Smooth muscle cell (in vitro differentiated cells): ENCODE results near the gene JAKMIP1. TPM values are rescaled to one million over a fixed set of nuclear protein-coding genes. Genes with fewer than 3 reads are reported as not detected.

ENCODE experiments used
- DNase-seq: peaks from one replicate; lab custom pipeline; 2025; ENCODE audit not compliant: unreplicated experiment; lab: John Stamatoyannopoulos, UW
- H2AFZ ChIP-seq: fragments of 200-600 bp; sonication (generic); 2 replicates; pipeline ENCODE4 v1.6.0; 2016; ENCODE audit warnings: antibody characterized with exemption, low read depth, mild to moderate bottlenecking
- H3F3A ChIP-seq: fragments of 200-600 bp; sonication (generic); 2 replicates; pipeline ENCODE4 v1.6.0; 2017; ENCODE audit warnings: antibody characterized with exemption, low read depth
- H3K27ac ChIP-seq: fragments of 200-600 bp; sonication (generic); 2 replicates; pipeline ENCODE4 v1.5.1; 2016; ENCODE audit warnings: low read depth, mild to moderate bottlenecking
- H3K27me3 ChIP-seq: fragments of 200-600 bp; sonication (generic); 2 replicates; pipeline ENCODE4 v1.6.1; 2016; ENCODE audit warnings: low read depth, mild to moderate bottlenecking
- H3K36me3 ChIP-seq: fragments of 200-600 bp; sonication (generic); 2 replicates; pipeline ENCODE4 v1.5.1; 2016; ENCODE audit warnings: low read depth
- H3K4me1 ChIP-seq: fragments of 200-600 bp; sonication (generic); 2 replicates; pipeline ENCODE4 v1.5.1; 2016; ENCODE audit warnings: low read depth
- H3K4me2 ChIP-seq: fragments of 200-600 bp; sonication (generic); 2 replicates; pipeline ENCODE4 v1.6.0; 2016; ENCODE audit warnings: mild to moderate bottlenecking
- H3K4me3 ChIP-seq: fragments of 200-600 bp; sonication (generic); 2 replicates; pipeline ENCODE4 v1.5.1; 2016; ENCODE audit warnings: mild to moderate bottlenecking
- H3K79me2 ChIP-seq: fragments of 200-600 bp; sonication (generic); 2 replicates; pipeline ENCODE4 v1.6.0; 2016; ENCODE audit warnings: low read depth, mild to moderate bottlenecking
- H3K9ac ChIP-seq: fragments of 200-600 bp; sonication (generic); 2 replicates; pipeline ENCODE4 v1.6.0; 2016; ENCODE audit warnings: low read depth
- H3K9me3 ChIP-seq: fragments of 200-600 bp; sonication (generic); replicated peaks from 2 replicates; pipeline ENCODE4 v1.5.1; 2016; ENCODE audit warnings: low read depth
- H4K20me1 ChIP-seq: fragments of 200-600 bp; sonication (generic); 2 replicates; pipeline ENCODE4 v1.6.0; 2016; ENCODE audit warnings: low read depth
- WGBS: methylation state at CpG from one replicate; pipeline ENCODE4 v1.1.7; 2016; ENCODE audit warnings: low lambda C conversion rate; 5-methylcytosine and 5-hydroxymethylcytosine counted together
- polyA plus RNA-seq: library from polyadenylated mRNA; unstranded; fragments of >200 nt; fragmentation: Nextera tagmentation; extraction: Ambion mirVana; gene quantifications from 2 replicates; pipeline ENCODE4 v1.2.1, GENCODE V29; 2016
- total RNA-seq: library from RNA; depleted of rRNA; stranded (reverse); fragments of >200 nt; gene quantifications from 2 replicates; pipeline ENCODE4 v1.2.3, GENCODE V29; 2014
- TF ChIP-seq, protein P1 (sequence below): fragments of 200-600 bp; sonication (generic); IDR thresholded peaks from 2 replicates; pipeline ENCODE4 v1.5.1; 2017; ENCODE audit warnings: borderline replicate concordance, mild to moderate bottlenecking, antibody characterized with exemption; ENCODE audit not compliant: insufficient read depth, poor library complexity, severe bottlenecking

The JAKMIP1 gene
- total and polyA plus RNA-seq, 2 experiments from 2014 or later, result 0.64 TPM; not detected in 1

DNA sequence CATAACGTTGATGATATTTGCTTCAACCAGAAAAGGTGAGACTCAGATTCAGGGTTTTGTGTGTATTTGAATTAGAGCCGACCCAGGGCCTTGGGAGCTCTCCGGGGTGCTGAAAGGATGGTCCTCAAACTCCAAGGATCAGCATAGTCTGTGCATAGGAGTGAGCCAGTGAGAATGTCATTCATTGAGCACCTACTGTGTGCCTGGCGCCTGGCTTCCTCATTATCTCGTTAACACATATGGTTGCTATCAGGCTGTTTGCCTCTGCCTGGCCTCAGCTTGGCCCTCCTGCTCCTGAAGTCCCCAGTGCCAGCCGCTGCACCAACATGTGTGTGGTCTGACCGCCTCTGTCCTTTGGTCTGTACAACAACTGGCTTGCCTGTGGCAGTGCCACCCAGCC, 25.1 kb upstream of the JAKMIP1 start:
- Histone ChIP-seq H2AFZ (no peak overlapping the region), H3K4me3 (no peak overlapping the region), H3K79me2 (no peaks in the 10 kb centered on the region), H3K27ac (no peak overlapping the region), H3K9me3 (no peaks in the 10 kb centered on the region), H4K20me1 (no peaks in the 10 kb centered on the region), H3K27me3 (peaks cover 33% of the 10 kb centered on the region), H3F3A (no peaks in the 10 kb centered on the region), H3K4me1 (no peaks in the 10 kb centered on the region), H3K9ac (no peak overlapping the region), H3K4me2 (no peak overlapping the region), H3K36me3 (no peaks in the 10 kb centered on the region)
- no peak for DNase-seq
- TF ChIP-seq, protein P1, sequence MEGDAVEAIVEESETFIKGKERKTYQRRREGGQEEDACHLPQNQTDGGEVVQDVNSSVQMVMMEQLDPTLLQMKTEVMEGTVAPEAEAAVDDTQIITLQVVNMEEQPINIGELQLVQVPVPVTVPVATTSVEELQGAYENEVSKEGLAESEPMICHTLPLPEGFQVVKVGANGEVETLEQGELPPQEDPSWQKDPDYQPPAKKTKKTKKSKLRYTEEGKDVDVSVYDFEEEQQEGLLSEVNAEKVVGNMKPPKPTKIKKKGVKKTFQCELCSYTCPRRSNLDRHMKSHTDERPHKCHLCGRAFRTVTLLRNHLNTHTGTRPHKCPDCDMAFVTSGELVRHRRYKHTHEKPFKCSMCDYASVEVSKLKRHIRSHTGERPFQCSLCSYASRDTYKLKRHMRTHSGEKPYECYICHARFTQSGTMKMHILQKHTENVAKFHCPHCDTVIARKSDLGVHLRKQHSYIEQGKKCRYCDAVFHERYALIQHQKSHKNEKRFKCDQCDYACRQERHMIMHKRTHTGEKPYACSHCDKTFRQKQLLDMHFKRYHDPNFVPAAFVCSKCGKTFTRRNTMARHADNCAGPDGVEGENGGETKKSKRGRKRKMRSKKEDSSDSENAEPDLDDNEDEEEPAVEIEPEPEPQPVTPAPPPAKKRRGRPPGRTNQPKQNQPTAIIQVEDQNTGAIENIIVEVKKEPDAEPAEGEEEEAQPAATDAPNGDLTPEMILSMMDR, result no peak
- WGBS, result 48% methylated on average over 7 of the region's 7 CpGs

DNA sequence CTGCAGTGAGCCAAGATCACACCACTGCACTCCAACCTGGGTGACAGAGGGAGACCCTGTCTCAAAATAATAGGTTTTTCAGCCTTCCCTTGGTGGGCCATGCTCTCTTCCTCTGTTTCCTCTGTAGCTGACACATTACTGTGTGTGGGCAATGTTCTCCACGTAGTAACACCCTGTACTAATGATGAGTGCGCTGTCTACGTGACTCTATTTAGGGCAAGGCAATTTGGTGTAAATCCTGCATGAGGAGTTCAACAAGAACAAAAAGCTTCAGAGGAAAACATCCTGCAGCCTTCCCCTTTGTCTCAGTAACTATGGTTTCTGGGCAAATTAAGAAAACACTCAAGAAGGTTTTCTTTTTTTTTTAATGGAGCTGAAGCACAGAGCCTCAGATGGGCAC, 24.4 kb upstream of the JAKMIP1 start:
- no peaks in the 10 kb centered on the region for H4K20me1 ChIP-seq
- H3K9me3 ChIP-seq, result no peaks in the 10 kb centered on the region
- 75% methylated on average over 3 of the region's 3 CpGs for WGBS
- H3K36me3 ChIP-seq, result no peaks in the 10 kb centered on the region
- no peak overlapping the region for H3K4me2 ChIP-seq
- peaks cover 39% of the 10 kb centered on the region for H3K27me3 ChIP-seq
- no peak overlapping the region for H3K9ac ChIP-seq
- no peaks in the 10 kb centered on the region for H3F3A ChIP-seq
- no peak overlapping the region for H3K27ac ChIP-seq
- H2AFZ ChIP-seq, result no peak overlapping the region
- H3K79me2 ChIP-seq, result no peaks in the 10 kb centered on the region
- no peak overlapping the region for H3K4me3 ChIP-seq
- TF ChIP-seq, protein P1, result no peak
- no peak for DNase-seq
- no peaks in the 10 kb centered on the region for H3K4me1 ChIP-seq

DNA sequence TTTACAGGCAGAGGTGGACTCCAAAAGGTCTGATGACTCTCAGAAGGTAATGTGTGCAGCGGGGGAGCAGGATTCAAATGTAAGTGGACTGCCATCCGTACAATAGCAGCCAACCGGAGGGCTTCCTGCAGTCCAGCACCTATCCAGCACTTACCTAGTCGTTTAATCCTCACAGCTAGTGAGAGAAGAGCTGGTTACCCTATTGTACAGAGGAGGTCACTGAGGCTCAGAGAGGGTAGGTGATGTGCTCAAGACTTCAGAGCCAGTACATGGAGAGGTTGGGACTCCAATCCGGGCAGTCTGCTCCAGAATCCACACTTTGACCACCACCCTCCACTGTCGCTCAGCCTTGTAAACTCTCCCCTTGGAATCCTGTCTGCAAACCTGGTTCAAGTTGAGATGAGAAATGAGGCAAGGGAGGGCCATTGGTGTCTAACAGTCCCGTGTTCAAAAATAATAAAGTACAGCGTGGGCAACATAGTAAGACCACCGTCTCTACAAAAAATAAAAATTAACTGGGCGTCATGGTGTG, 22.5 kb upstream of the JAKMIP1 start:
- no peak overlapping the region for H3K4me3 ChIP-seq
- DNase-seq, result no peak
- H3F3A ChIP-seq, result no peaks in the 10 kb centered on the region
- H3K27ac ChIP-seq, result no peak overlapping the region
- H2AFZ ChIP-seq, result no peak overlapping the region
- no peaks in the 10 kb centered on the region for H3K4me1 ChIP-seq
- no peaks in the 10 kb centered on the region for H3K36me3 ChIP-seq
- H3K27me3 ChIP-seq, result peaks cover 58% of the 10 kb centered on the region
- H3K9ac ChIP-seq, result no peak overlapping the region
- no peak overlapping the region for H3K4me2 ChIP-seq
- H3K79me2 ChIP-seq, result no peaks in the 10 kb centered on the region
- no peaks in the 10 kb centered on the region for H3K9me3 ChIP-seq
- TF ChIP-seq, protein P1, result no peak
- WGBS, result 59% methylated on average over 10 of the region's 10 CpGs
- H4K20me1 ChIP-seq, result no peaks in the 10 kb centered on the region
